ENCODE results near the gene CCDC178.

The CCDC178 gene

DNA sequence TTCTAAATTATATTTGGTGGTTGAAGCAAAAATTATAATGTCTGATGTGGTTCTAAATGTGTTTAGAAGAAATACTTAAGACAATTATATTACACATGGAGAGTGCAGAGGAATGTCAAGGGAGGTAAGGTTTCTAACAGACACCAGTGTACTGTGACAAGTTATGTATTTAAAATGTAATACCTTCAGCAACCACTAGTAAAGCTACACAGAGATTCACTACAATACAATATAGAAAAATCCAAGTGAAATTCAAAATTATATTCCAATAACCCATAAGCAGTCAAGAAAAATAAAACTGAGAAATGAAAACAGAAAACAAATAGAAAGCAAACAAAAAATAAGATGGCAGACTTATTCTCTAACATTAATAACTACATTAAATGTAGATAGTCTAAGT is 418.2 kb downstream of the CCDC178 start:
- no peaks in the 10 kb centered on the region for H3K27me3 ChIP-seq (ENCODE audit: low read length)
- H3K9ac ChIP-seq (ENCODE audit: low read length), result no peak overlapping the region
- no peaks in the 10 kb centered on the region for H3K79me2 ChIP-seq (ENCODE audit: insufficient read depth, low read length)
- H3K27ac ChIP-seq (ENCODE audit: low read depth, low read length), result no peak overlapping the region
- no peak overlapping the region for H2AFZ ChIP-seq (ENCODE audit: low read depth, low read length, severe bottlenecking)
- H3K4me3 ChIP-seq (ENCODE audit: insufficient read depth, low read length, poor library complexity, severe bottlenecking), result no peak overlapping the region
- no peaks in the 10 kb centered on the region for H3F3A ChIP-seq (ENCODE audit: insufficient read depth)
- H4K20me1 ChIP-seq (ENCODE audit: low read depth, low read length), result no peaks in the 10 kb centered on the region
- TF ChIP-seq, protein P1, sequence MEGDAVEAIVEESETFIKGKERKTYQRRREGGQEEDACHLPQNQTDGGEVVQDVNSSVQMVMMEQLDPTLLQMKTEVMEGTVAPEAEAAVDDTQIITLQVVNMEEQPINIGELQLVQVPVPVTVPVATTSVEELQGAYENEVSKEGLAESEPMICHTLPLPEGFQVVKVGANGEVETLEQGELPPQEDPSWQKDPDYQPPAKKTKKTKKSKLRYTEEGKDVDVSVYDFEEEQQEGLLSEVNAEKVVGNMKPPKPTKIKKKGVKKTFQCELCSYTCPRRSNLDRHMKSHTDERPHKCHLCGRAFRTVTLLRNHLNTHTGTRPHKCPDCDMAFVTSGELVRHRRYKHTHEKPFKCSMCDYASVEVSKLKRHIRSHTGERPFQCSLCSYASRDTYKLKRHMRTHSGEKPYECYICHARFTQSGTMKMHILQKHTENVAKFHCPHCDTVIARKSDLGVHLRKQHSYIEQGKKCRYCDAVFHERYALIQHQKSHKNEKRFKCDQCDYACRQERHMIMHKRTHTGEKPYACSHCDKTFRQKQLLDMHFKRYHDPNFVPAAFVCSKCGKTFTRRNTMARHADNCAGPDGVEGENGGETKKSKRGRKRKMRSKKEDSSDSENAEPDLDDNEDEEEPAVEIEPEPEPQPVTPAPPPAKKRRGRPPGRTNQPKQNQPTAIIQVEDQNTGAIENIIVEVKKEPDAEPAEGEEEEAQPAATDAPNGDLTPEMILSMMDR (IDR thresholded peaks at IDR 0.05; ENCODE audit: insufficient read depth, low read length, poor library complexity, severe bottlenecking), result no peak
- no peak for TF ChIP-seq EZH2phosphoT487 (conservative IDR thresholded peaks at IDR 0.05; ENCODE audit: low read length)
- H3K36me3 ChIP-seq (ENCODE audit: low read length), result no peaks in the 10 kb centered on the region
- H3K4me2 ChIP-seq (ENCODE audit: low read depth, low read length, poor library complexity, severe bottlenecking), result no peak overlapping the region
- H3K9me3 ChIP-seq (ENCODE audit: insufficient read depth, low read length), result no peaks in the 10 kb centered on the region
- no peaks in the 10 kb centered on the region for H3K9me2 ChIP-seq (replicated peaks; ENCODE audit: insufficient read depth, low read length)

- H3K79me2 ChIP-seq (ENCODE audit: insufficient read depth, low read length), result no peaks in the 10 kb centered on the region
- no peak overlapping the region for H3K4me3 ChIP-seq (ENCODE audit: insufficient read depth, low read length, poor library complexity, severe bottlenecking)
- no peaks in the 10 kb centered on the region for H4K20me1 ChIP-seq (ENCODE audit: low read depth, low read length)
- H3K4me2 ChIP-seq (ENCODE audit: low read depth, low read length, poor library complexity, severe bottlenecking), result no peak overlapping the region
- no peaks in the 10 kb centered on the region for H3K9me3 ChIP-seq (ENCODE audit: insufficient read depth, low read length)
- no peaks in the 10 kb centered on the region for H3K36me3 ChIP-seq (ENCODE audit: low read length)
- no peak overlapping the region for H3K9ac ChIP-seq (ENCODE audit: low read length)
- H3K27me3 ChIP-seq (ENCODE audit: low read length), result no peaks in the 10 kb centered on the region
- no peaks in the 10 kb centered on the region for H3F3A ChIP-seq (ENCODE audit: insufficient read depth)
- no peak overlapping the region for H2AFZ ChIP-seq (ENCODE audit: low read depth, low read length, severe bottlenecking)
- TF ChIP-seq, protein P1 (IDR thresholded peaks at IDR 0.05; ENCODE audit: insufficient read depth, low read length, poor library complexity, severe bottlenecking), result no peak
- TF ChIP-seq EZH2phosphoT487 (conservative IDR thresholded peaks at IDR 0.05; ENCODE audit: low read length), result no peak
- H3K9me2 ChIP-seq (replicated peaks; ENCODE audit: insufficient read depth, low read length), result no peaks in the 10 kb centered on the region
- no peak overlapping the region for H3K27ac ChIP-seq (ENCODE audit: low read depth, low read length)
These were observed 419.6 kb downstream of the CCDC178 start for GRCh38 chr18:33020877-33021276.

DNA sequence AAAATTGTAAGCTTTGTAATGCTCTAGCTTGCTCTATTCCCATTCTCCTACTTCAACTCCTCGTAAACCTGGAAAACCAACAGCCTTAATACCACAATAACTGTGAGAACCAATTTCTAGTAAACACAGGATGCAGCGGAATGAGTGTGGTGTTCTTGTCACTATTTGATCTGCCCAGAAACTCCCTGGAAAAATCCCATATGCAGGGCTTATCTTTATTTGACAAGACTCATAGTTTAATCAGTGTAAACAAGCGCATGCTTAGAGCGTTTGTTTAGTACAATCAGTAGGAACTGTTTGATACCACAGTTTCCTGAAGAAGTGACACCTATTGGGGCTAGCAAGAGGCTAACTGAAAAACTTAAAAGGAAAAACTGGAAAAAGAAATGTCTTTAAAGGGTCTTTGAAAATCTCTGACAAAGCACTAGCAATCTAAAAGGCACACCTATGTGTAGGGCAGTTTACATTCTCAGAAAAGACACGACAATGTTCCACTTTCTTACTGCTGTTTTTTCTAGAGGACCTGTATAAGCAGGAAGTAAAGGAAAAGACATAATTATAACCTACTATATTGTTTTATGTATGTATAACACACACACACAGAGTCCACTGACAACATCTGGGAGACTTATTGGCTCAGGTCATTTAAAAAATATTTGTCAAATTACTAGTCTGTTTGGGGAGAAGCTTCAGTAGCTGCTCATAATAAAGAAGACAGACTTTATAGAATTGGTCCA is 426.3 kb downstream of the CCDC178 start:
- no peaks in the 10 kb centered on the region for H3F3A ChIP-seq (ENCODE audit: insufficient read depth)
- no peak overlapping the region for H3K27ac ChIP-seq (ENCODE audit: low read depth, low read length)
- H3K36me3 ChIP-seq (ENCODE audit: low read length), result no peaks in the 10 kb centered on the region
- TF ChIP-seq, protein P1 (IDR thresholded peaks at IDR 0.05; ENCODE audit: insufficient read depth, low read length, poor library complexity, severe bottlenecking), result no peak
- TF ChIP-seq EZH2phosphoT487 (conservative IDR thresholded peaks at IDR 0.05; ENCODE audit: low read length), result no peak
- H3K9me3 ChIP-seq (ENCODE audit: insufficient read depth, low read length), result no peaks in the 10 kb centered on the region
- H3K9me2 ChIP-seq (replicated peaks; ENCODE audit: insufficient read depth, low read length), result no peaks in the 10 kb centered on the region
- H3K27me3 ChIP-seq (ENCODE audit: low read length), result no peaks in the 10 kb centered on the region
- no peak overlapping the region for H3K4me2 ChIP-seq (ENCODE audit: low read depth, low read length, poor library complexity, severe bottlenecking)
- H3K79me2 ChIP-seq (ENCODE audit: insufficient read depth, low read length), result no peaks in the 10 kb centered on the region
- no peaks in the 10 kb centered on the region for H4K20me1 ChIP-seq (ENCODE audit: low read depth, low read length)
- H3K9ac ChIP-seq (ENCODE audit: low read length), result no peak overlapping the region
- H3K4me3 ChIP-seq (ENCODE audit: insufficient read depth, low read length, poor library complexity, severe bottlenecking), result no peak overlapping the region
- no peak overlapping the region for H2AFZ ChIP-seq (ENCODE audit: low read depth, low read length, severe bottlenecking)

Measured in SU-DHL-6 (cell line).